ENCODE measurements around the gene HSBP1L1. TPM values are rescaled to one million over a fixed set of nuclear protein-coding genes. Genes with fewer than 3 reads are reported as not detected.

The HSBP1L1 gene
- total and polyA plus RNA-seq, 2 donors (not counting 3 experiments of a cell fraction or from before 2014, with no cell fraction given) = 5.2 to 7.1 TPM

GRCh38 chr18:79988451-79989194, 24.2 kb downstream of the HSBP1L1 start, which contains the start of gene TXNL4A:
TXNL4A (minus strand) TSS chr18:79988563; CDS start chr18:79988392, 171 bp downstream.
- Histone ChIP-seq H3K9me1 (replicated peaks; ENCODE audit: control insufficient read depth, extremely low read depth, insufficient read depth, low read length) (no peaks in the 10 kb centered on the region), H3K27me3 (ENCODE audit: control insufficient read depth in 2 of 2, insufficient read depth in 2 of 2, low read length in 2 of 2) (no peaks in the 10 kb centered on the region), H3K4me2 (ENCODE audit: insufficient read depth, low read length) (peak within 1 kb of the TSS; percentile 97), H3K36me3 (ENCODE audit: control insufficient read depth in 2 of 2, extremely low read depth in 1 of 2, insufficient read depth in 2 of 2, low read length in 2 of 2) (peaks cover 2 to 4% of the 10 kb centered on the region in 2 experiments), H3K9me3 (replicated peaks; ENCODE audit: control insufficient read depth, insufficient read depth, low read length) (no peaks in the 10 kb centered on the region), H4K20me1 (replicated peaks; ENCODE audit: control insufficient read depth, extremely low read depth, insufficient read depth, low read length) (no peaks in the 10 kb centered on the region), H3K4me3 (replicated peaks in 1 of 3; ENCODE audit: insufficient read depth in 1 of 3, low read depth in 1 of 3, low read length in 3 of 3) (peak within 1 kb of the TSS; percentile 69 to 96 (median 96)), H3K4me1 (ENCODE audit: control insufficient read depth, extremely low read depth, insufficient read depth, low read length) (peaks cover 13% of the 10 kb centered on the region), H2AFZ (ENCODE audit: low read depth, low read length) (peak within 1 kb of the TSS; percentile 62), H3K9ac (replicated peaks; ENCODE audit: extremely low read depth, insufficient read depth, low read length) (peak within 1 kb of the TSS; percentile 75), H3K27ac (ENCODE audit: insufficient read depth, low read depth, low read length) (peak within 1 kb of the TSS; percentile 43), H3K79me2 (ENCODE audit: control insufficient read depth, insufficient read depth, low read length) (peaks cover 46% of the 10 kb centered on the region)
- POLR2A ChIA-PET = interaction anchor here (1.6 kb wide), 1 partner anchor 46 kb away, joined by 7 read pairs; the partner anchor contains the start of gene RBFA
- BruUV-seq (replicated peaks) = TSS peak; percentile 86
- no peak for TF ChIP-seq FOS (IDR thresholded peaks at IDR 0.05; ENCODE audit: borderline replicate concordance, insufficient read depth, low read length)
- TF ChIP-seq MYC (IDR thresholded peaks at IDR 0.05; ENCODE audit: low read depth, low read length) = peak; percentile 88
- peak; percentile 77 for TF ChIP-seq MAX (IDR thresholded peaks at IDR 0.05; ENCODE audit: insufficient read depth, insufficient read length)
- no peak for TF ChIP-seq EZH2 (IDR thresholded peaks at IDR 0.05; ENCODE audit: borderline replicate concordance, low read depth, low read length, severe bottlenecking)
- TF ChIP-seq GATA2 (IDR thresholded peaks at IDR 0.05; ENCODE audit: insufficient read depth, insufficient read length, low read depth, low read length) = no peak
- TF ChIP-seq CTCF (IDR thresholded peaks at IDR 0.05; ENCODE audit: extremely low read depth in 1 of 2, insufficient read depth in 1 of 2, low read depth in 1 of 2, low read length in 2 of 2) = no peak
- TF ChIP-seq POLR2AphosphoS5 (IDR thresholded peaks at IDR 0.05; ENCODE audit: insufficient read depth, low read depth, low read length) = peak; percentile 99
- TF ChIP-seq JUN (IDR thresholded peaks at IDR 0.05; ENCODE audit: borderline replicate concordance, insufficient read depth, insufficient read length, low read depth) = no peak
- TF ChIP-seq POLR2A (IDR thresholded peaks at IDR 0.05; ENCODE audit: low read depth, low read length) = peak; percentile 96
- FAIRE-seq = peak; percentile 88
- peak; percentile 88 for DNase-seq (ENCODE audit: low read depth, low spot score)
- dilution Hi-C loops (cut with MboI; ENCODE audit: extremely low pct_ligation_motif_present, low sequenced_read_pairs) = no loop called here
- CTCF ChIA-PET = interaction anchor here (2.7 kb wide), 1 partner anchor 46 kb away, joined by 24 read pairs; the partner anchor contains the start of gene RBFA
- intact Hi-C loops (cut with micrococcal nuclease) = loop anchor here (1.0 to 5.0 kb wide), 6 partner anchors 23 to 611 kb away; partner anchors contain the start of genes ADNP2, CTDP1, RBFA and SLC66A2
